GM19397 (cell line): Measurements from ENCODE around the gene KPNA1.

ENCODE experiments used
- ATAC-seq: cut with Tn5 transposase; IDR thresholded peaks from one replicate; pipeline ENCODE4 v1.9.1; 2021; ENCODE audit warnings: mild to moderate bottlenecking, moderate library complexity; ENCODE audit not compliant: unreplicated experiment

Gene KPNA1

DNA sequence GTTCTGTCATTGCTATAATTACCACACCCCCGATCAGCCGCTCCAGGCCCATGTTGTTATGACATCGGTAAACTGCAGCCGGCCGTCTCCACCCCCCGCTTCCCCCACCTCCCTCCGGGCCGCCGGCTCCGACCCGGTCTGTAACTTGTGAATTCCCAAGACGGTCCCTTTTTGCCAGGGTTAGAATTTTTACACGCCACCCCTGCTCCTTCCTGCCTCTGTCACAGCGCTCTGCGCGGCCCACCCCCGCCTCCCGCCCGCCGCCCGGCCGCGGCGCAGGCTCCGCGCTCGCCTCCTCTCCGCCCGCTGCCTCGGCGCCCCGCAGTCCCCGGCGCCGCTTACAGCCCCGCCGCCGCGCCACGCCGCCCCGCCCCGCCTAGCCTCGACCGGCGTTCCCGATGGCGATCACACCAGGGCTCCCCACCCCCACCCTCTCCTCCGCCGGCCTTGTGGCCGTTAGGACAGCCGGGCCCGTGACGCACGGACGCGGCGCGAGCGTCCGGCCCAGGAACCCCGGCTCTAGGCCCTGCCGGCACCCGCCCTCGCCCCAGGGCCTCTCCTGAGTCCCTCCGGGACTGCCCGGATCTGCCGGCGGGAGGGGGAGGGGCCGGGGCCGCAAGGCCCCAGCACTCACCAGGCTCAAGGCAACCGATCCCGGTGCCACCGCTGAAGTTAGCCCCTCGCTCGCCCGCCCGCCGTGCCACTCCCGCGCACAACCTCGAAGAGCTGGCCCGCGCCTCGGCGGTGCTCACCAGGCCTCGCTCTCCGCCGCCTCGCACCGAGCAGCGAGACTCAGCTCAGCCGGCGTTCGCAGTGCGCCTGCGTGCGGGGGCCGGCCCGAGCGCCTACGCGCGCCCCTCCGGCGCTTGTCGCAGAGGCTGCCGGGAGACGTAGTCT lies at the start of gene KPNA1:
Gene KPNA1, minus strand, starts transcription at position 817 of the 897 bp plus-strand sequence. CDS start 18,374 bp downstream, outside the sequence.
- peak; percentile 91 for ATAC-seq

DNA sequence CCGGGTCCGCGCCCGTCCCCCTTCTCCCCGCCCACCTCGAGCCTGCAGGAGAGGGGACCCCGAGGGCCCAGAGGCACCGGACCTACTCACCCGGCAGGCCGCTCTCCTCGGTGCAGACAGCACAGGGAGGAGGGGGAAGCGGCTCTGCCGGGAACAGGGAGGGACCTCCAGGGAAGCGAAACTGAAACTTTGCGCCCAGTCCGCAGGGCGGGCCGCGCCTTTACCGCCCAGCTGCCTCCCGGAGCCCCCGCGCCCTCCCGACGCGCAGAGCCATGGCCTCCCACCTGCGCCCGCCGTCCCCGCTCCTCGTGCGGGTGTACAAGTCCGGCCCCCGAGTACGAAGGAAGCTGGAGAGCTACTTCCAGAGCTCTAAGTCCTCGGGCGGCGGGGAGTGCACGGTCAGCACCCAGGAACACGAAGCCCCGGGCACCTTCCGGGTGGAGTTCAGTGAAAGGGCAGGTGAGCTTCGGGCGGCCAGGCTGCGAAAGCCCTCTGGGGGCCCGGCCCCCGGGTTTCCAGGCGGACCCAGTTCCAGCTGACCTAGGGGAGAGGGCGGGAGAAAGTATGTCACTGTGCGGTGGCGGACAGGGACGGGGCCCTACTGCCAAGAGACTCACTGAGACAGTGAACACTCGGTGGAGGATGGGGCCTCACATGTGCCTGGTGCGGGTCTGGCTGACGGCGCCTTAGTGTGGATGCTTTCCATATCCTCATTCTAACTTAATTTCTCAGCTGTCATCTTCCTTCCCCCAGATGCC lies 49.6 kb upstream of the KPNA1 start, which contains the start of the genes DTX3L and PARP9:
Gene DTX3L, plus strand, starts transcription at position 184 of the 758 bp plus-strand sequence. Its CDS starts 89 bp downstream, at position 273.
Gene PARP9, minus strand, starts transcription at position 146 of the 758 bp plus-strand sequence. CDS start 4,680 bp downstream, outside the sequence.
- peak; percentile 55 for ATAC-seq

DNA sequence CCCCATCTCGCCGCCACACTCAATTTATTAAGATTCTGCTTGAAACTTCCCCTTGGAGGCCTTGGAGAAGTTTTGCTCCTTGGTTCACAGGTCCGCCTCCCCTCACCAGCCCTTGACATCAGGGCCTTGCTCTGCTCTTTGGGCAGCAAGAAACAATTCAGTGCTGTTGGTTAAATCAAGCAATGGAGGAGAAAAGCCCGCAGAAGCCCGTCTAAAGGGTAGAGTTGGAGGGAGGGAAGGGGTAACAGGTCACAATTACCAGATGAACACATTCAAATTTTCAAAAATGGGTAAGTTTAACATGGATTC lies 48.9 kb upstream of the KPNA1 start:
- peak; percentile 20 for ATAC-seq

DNA sequence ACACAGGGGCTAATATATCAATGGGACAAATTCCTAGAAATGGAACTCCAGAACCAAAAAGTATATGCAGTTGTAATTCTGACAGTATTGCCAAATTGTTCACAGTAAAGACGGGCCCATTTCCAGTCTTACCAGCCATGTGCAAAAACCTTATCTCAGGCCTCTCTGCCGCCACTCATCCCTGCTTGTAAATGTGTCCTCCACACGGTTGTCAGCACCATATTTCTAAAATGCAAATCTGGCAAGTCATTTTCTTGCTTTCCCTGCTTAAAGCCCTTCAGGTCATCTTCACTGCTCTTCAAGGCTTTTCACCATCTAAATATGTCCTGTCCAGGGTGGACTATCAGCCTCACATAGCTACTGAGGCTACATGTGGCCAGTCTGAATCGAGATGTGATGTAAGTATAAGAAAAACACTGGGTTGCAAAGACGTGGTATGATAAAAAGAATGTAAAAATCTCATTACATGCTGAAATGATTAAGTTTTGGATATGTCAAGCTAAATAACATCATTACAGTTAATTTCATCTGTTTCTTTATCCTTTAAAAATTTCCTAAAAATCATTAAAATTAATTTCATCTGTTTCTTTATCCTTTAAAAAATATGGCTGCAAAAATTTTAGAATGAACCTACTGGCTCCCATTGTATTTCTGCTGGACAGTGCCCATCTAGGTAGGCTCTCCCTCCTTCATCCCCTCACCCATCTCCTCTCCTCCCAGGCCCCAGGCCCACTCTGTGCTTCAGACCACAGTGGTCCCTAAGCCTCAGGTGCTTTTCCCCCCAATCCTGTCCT lies 48.4 kb upstream of the KPNA1 start:
- ATAC-seq: no peak

DNA sequence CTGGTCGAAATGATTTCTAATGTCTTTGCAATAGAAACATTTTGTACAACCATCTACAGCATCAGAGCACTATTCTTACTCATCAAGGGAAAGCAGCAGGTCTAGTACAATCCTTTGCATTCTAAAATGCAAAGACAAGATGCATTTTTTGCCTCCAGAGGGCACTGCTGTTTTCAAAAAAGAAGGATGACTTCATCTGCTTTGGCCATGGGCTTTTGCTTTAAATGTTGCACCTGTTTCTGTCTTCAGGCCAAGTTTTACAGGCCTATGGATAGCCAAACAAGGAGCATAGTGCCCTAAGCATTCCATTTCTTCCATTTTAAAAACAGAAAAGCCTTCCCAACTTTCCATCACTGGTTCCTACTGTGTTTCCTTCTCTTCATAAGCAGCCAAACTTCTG lies 45.9 kb upstream of the KPNA1 start:
- no peak for ATAC-seq

DNA sequence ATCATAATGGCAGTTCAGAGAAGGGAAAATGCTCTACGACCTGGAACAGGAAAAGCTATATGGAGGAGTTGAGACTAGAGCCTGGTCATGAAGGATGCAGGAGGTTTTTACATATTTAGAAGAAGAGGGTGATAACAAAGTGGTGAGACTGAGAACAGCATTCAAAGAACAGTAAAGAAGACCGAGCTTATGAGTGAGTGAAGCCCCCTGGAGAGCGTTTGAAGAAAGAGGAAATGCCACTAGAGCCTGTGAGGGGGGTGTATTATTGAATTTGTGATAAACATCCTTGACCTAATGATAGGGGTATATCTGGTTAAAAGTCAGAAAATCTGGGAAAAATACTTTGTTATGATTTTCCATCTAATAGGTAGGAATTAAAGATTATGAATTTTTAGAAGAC lies 45.2 kb upstream of the KPNA1 start:
- no peak for ATAC-seq

DNA sequence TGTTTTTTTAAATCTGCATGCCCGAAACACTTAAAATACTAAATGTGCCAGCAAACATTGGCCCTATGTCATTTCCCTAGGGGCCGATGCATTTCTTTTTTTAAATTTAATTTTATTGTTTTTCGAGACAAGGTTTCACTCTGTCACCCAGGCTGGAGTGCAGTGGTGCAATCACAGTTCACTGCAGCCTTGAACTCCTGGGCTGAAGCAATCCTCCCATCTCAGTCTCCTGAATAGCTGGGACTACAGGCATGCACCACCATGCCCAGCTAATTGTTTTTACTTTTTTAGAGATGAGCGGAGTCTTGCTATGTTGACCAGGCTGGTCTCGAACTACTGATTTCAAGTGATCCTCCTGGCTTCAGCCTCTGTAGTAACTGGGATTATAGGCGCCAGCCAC lies 43.9 kb upstream of the KPNA1 start:
- no peak for ATAC-seq

DNA sequence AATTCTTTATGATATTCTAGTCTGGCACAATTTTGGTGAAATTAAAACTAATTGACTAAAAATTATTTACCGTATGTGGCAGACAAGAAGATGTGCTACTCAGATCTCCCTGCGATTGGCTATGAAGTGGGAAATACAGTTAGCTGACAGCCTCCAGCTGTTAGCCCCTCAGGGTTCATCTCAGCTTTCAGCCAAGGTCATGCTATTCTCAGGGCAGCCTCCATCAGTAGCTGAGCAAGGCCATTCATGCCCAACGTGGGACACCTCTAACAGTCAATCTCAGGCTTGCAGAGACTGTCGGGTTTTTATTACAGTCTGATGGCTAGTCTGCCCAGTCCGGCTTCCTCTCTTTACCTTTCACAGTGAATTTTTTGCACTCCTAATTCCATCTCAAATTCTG lies 42.6 kb upstream of the KPNA1 start:
- no peak for ATAC-seq

DNA sequence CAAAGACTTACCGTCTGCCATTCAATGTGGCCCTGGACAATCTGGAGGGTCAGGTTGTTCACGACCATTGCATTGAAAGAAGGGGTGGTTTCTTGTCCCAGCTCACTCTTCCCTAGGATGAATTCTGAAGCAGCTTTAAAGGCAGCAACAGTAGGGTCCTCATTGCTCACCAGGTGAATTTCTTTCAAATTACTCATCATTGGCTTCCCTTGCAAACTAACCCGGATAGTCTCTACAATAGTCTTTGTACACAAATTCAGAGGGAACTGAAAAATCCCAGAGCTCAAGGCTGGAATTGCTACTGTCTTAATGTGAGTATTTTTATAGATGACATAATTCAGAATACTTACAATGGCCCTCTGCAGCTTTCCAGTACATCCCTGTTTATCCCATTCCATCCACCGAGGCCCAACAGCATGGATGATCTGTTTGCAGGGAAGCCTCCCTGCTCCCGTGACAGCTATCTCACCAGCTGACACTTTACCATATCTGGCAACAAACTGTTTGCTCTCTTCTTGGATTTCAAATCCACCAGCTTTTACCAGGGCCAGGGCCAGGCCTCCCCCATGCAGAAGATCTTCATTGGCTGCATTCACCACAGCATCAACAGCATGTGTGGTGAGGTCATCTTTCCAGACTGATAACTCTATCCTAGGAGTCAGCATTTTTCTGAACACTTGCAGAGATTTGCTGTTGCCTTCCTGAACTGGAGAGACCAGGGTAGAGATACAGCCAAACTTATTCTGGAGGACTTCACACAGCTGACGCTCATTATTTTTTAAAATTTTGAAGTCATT lies 40.7 kb upstream of the KPNA1 start:
- ATAC-seq: no peak

DNA sequence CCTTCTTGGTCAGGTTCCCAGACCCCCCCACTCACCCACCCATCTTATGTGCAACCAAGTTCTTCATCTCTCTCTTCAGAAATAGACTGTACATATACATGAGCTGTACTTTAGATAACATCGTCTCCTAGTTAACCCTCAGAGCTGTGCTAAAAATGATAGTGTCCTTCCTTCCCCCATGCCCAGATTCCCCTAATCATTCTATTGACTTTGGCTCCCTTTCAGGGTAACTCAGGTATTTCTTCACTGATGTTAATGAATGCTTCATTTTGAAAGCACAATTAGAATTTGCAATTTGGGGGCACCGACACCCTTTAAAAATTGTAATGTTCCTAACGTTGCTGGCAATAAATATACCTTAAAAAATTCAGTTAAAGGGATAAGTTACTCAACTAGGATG lies 38.4 kb upstream of the KPNA1 start:
- no peak for ATAC-seq

DNA sequence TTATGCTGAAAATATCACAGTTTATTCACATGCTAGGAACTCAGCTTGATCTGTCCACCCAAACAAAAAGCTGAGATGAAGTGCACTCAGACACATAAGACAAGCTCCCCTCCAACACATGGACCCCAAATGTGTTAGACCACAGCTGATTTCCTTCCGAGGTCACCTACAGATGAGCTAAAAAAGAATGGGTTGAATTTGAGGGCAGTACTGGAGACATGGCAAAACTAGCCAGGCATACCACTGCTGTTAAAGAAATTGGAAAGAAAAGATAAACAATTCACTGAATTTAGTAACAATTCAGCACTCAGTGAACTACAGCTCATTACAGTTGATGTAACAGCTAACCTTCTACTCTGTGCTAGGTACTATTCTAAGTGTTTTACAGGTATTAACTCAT lies 33.9 kb upstream of the KPNA1 start:
- no peak for ATAC-seq

DNA sequence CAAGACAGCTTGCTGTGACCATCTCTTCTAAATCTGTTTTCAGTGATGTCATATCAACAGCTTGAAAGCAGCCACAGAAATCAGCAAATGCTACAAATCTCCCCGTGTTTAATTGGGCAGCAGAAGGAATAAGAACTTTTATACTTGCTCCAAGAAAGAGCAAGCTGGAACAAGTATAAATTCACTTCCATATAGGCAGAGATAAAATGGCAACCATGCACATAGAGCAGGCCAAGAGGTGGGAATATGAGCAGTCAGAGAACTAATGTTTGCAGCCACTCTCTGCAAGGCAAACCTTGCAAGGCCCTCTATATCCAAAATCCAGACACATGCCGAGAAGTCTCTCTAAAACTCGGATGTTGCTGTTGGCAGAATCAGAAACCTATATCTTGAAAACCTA lies 33.3 kb upstream of the KPNA1 start:
- ATAC-seq: no peak

DNA sequence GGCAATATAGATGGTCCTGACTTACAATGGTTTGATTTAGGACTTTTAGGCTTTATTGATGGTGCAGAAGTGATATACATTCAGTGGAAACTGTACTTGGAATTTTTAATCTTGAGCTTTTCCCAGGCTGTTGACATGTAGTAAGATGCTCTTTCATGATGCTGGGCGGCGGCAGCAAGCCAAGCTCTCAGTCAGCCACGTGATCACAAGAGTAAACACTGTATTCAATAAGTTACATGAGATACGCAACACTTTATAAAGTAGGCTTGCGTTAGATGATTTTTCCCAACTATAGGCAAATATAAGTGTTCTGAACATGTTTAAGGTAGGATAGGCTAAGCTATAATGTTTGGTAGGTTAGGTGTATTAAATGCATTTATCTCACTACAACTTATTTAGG lies 31.4 kb upstream of the KPNA1 start:
- ATAC-seq: no peak

DNA sequence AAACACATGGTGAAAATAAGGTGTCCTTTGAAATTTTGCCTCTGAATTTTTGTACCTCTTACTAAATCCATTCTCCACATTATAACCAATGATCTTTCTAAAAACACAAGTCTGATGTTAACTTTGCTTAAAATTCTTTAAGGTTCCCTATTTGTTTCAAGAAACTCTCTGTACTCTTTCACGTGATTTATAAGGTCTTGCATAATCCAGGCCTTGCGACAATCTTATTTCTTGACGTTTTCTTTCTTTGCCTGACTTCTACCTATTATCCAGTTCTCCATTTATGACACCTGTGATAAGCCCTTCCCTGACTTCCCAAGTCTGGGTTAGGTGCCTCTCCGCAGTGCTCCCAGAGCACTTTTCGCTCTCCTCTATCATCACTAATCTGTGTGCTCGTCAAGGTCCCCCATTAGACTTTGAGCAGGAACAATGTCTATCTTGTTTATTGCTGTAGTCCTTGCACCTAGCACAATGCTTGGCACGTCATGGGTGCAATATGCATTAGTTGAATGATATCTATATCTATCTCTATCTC lies 24.3 kb upstream of the KPNA1 start:
- ATAC-seq: no peak

DNA sequence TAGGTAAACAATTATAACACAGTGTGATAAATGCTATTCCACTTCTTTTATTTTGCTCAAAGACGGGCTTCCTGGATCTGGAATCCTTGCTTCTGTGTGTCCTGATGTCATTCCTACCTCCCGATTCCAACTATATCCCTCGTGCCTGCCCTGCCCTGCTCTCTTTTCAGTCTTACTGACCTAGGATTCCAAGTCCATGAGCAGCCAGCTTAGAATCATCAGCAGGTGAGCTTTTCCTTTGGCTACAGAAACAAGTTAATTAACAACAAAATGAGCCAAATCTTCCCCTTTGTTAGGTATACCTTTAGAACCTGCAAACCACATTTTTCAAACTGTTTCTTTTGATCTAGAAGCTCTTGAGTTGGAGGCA lies 21.9 kb upstream of the KPNA1 start:
- ATAC-seq: no peak

DNA sequence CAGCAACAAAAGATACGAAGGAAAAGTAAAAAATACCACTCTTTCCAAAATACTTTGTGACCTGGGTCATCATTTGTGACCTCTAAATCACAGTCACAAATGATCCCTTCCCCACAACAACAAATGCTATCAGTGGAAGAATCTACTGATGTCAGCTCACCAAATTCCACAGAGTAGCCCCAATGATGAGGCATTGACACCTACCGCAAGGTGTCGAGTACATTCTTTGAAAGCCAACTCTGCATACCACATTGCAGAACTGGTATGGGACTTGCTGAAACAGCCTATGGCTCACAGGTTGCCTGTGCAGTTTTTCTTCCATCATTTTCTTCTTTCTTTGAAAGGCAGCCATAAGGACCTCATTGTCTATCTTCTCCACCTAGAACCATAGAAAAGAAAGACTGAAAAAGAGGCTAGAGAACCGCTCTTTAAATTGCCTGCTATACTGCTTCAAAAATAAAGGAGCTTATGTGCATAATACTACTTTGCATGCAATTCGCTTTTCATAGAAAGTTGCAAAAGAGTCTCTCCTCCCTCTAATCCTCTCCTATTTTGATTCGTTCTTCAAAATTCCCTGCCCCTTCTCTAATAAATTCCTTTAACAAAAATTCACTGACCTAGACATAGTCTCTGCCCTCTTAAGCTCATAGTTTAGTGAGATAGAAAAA lies 21.4 kb upstream of the KPNA1 start:
- no peak for ATAC-seq

DNA sequence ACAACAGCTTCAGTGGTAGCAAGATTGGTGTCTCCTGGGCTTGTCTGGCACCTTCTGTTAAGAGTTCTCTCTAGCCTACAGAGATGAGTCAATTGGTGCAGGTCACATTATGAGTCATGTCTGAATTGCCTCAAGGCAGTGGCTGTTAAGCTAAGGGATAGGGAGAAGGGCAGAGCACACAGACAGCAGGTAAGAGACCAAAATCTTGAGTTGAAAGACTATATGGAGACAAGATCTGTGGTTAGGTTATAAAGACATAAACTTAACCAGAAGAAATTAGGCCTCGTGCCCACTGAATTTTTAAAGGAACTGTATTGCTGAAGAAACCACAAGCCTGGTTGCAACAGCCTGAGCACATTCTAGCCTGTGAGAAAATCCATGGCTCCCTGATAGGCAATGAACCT lies 19.2 kb upstream of the KPNA1 start:
- ATAC-seq: peak; percentile 97

DNA sequence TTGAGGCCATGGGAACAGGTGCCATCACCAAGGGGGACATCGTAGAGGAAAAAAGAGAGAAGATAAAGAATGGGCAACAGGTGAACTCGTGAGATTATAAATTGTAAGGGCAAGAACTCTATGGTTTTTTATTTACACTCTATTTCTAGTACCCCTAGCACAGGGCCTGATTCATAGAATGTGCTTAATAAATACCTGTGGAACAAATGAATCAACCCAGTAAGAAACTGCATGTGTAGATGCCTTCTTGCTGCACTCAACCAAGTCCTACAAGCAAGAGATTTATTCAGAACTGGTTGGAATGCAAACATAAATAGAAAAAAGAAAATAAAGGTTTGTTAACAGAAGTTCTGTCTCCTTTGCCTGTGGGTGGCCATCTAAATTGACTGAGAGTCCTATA lies 18.7 kb upstream of the KPNA1 start:
- ATAC-seq: no peak

DNA sequence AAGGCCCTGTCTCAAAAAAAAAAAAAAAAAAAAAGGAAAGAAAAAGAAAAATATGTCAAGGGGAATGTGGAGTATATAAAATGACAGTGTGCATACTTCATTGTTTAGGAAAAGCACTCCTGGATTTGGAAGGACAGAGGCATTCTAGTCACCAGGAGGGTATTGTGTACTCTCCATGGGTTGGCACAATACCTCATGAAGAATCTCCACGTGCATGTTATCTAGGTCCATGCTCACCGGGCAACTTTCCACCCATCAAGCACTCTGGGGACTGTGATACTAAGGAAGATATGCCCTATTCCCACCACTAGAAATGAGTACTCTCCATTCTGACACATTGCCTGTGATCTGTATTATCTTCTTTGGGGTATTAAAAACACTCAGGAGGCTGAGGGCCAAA lies 15.4 kb upstream of the KPNA1 start:
- no peak for ATAC-seq

DNA sequence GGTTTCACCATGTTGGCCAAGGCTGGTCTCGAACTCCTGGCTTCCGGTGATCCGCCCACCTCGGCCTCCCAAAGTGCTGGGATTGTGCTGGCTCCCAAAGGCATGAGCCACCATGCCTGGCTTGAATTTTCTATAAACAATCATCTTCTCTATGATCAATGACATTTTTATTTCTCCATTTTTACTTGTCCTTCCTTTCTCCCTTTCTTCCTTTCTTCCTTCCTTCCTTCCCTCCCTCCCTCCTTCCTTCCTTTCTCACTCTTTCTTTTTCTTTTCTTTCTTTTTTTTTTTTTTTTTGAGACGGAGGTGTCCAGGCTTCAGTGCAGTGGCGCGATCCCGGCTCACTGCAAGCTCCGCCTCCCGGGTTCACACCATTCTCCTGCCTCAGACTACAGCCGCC lies 8.6 kb upstream of the KPNA1 start:
- ATAC-seq: no peak
